ENCODE measurements around the gene VOPP1. TPM values are rescaled to one million over a fixed set of nuclear protein-coding genes. Genes with fewer than 3 reads are reported as not detected.

Gene VOPP1
- total and polyA plus RNA-seq, 8 donors, result 15.1 to 37.3 (median 19.2) TPM

DNA sequence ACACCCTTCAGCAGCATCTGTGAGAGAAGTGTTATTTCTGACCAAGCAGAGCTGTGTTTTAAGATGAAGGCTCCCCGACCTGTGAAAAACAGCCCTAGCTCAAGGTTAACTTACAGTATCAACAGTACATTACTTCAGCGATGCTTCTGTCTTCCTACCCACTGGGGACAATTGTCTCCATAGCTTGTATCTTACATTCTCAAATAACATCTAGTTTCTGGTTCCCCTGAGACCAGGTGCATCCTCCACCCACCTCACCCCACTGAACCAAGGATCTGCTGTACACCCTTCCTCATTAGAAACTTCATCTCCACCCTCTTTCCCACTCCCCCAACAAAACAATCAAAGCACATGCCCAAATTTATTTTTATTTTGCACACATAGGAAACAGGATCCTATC, 102.0 kb downstream of the VOPP1 start:
- DNase-seq (no peak), ATAC-seq (no peak), FAIRE-seq (no peak)
- intact Hi-C loops (cut with DNase I), result no loop called here
- H3K4me1 ChIP-seq, result no peaks in the 10 kb centered on the region
- H3K36me3 ChIP-seq, result no peaks in the 10 kb centered on the region
- H3K4me3 ChIP-seq, result no peak overlapping the region
- 91 to 98% methylated on average over 2 of the region's 2 CpGs for WGBS, 2 donors
- TF ChIP-seq, protein P1, sequence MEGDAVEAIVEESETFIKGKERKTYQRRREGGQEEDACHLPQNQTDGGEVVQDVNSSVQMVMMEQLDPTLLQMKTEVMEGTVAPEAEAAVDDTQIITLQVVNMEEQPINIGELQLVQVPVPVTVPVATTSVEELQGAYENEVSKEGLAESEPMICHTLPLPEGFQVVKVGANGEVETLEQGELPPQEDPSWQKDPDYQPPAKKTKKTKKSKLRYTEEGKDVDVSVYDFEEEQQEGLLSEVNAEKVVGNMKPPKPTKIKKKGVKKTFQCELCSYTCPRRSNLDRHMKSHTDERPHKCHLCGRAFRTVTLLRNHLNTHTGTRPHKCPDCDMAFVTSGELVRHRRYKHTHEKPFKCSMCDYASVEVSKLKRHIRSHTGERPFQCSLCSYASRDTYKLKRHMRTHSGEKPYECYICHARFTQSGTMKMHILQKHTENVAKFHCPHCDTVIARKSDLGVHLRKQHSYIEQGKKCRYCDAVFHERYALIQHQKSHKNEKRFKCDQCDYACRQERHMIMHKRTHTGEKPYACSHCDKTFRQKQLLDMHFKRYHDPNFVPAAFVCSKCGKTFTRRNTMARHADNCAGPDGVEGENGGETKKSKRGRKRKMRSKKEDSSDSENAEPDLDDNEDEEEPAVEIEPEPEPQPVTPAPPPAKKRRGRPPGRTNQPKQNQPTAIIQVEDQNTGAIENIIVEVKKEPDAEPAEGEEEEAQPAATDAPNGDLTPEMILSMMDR (IDR thresholded peaks at IDR 0.05), result no peak
- no peaks in the 10 kb centered on the region for H3K9me3 ChIP-seq
- H3K27me3 ChIP-seq, result no peaks in the 10 kb centered on the region
- H3K27ac ChIP-seq, result no peak overlapping the region

DNA sequence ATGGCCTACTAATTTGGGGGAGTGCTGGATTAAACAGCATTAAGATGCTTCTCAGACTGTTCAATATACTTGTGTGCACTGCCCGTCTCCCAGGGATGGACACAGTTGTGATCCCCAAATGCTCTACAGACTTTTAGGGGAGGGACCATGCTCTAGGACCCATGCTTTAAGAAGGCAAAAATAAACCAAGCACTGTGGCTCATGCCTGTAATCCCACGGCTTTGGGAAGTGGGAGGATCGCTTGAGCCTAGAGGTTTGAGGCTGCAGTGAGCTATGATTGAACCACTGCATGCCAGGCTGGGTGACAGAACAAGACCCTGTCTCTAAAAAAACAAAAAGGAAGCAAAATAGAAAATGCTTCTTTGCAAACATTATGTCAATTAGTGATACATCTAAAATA, 102.6 kb downstream of the VOPP1 start:
- Histone ChIP-seq H3K27ac (no peak overlapping the region), H3K4me1 (no peaks in the 10 kb centered on the region), H3K9me3 (no peaks in the 10 kb centered on the region), H3K27me3 (no peaks in the 10 kb centered on the region), H3K36me3 (no peaks in the 10 kb centered on the region), H3K4me3 (no peak overlapping the region)
- intact Hi-C loops (cut with DNase I), result no loop called here
- FAIRE-seq, result no peak
- TF ChIP-seq, protein P1 (IDR thresholded peaks at IDR 0.05), result no peak
- 64 to 84% methylated on average over 3 of the region's 3 CpGs for WGBS, 2 donors
- ATAC-seq, result no peak
- no peak for DNase-seq

DNA sequence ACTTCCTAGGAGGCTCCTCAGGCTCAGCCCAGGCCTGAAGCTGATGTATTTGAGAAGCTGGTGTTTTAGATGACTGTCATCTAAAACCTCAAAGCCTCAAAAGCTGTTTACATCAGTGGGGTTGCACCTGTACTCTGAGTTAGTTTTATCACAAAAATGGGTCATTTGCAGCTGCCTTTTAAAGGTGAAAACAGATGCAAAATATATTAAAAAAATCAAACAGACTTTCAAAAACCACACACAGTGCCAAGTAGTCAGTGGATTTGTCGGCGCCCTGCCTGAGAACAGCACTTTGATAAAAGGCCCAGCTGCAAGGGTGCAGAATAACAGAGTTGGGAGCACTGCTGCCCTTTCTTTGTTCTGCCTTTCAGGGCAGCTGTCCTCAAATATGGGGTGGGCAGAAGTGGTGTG, 103.0 kb downstream of the VOPP1 start:
- H3K27ac ChIP-seq, result no peak overlapping the region
- intact Hi-C loops (cut with DNase I), result no loop called here
- H3K9me3 ChIP-seq, result no peaks in the 10 kb centered on the region
- ATAC-seq, result no peak
- no peak for FAIRE-seq
- DNase-seq, result no peak
- TF ChIP-seq, protein P1 (IDR thresholded peaks at IDR 0.05), result no peak
- peaks cover 0 to 3% (median under 1%) of the 10 kb centered on the region in 3 donors for H3K36me3 ChIP-seq
- no peaks in the 10 kb centered on the region for H3K4me1 ChIP-seq
- 80 to 96% methylated on average over 2 of the region's 2 CpGs for WGBS, 2 donors
- H3K4me3 ChIP-seq, result no peak overlapping the region
- no peaks in the 10 kb centered on the region for H3K27me3 ChIP-seq

DNA sequence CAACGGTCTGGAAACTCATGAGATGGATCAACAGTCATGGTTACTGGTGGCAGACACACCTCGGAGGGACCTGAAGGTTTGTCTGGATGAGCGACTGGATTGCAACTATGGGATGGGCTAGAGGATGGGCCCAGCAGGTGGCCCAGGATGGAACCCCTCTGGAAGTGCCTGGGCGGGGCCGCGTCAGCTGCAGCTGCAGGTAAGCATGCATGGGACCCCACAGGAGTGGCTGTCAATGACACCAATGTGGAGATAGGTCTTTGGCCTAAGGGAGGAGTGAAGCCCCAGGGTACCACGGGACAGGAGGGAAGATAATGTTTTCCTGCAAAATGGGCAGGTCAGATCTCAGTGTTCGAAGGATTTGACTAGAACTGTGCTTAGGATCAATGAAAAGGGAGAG, 103.8 kb downstream of the VOPP1 start:
- TF ChIP-seq, protein P1 (IDR thresholded peaks at IDR 0.05), result no peak
- DNase-seq (no peak), ATAC-seq (no peak), FAIRE-seq (no peak)
- Histone ChIP-seq H3K4me3 (no peak overlapping the region), H3K36me3 (peaks cover 0 to 6% (median 5%) of the 10 kb centered on the region in 3 donors), H3K27ac (no peak overlapping the region), H3K9me3 (no peaks in the 10 kb centered on the region), H3K27me3 (no peaks in the 10 kb centered on the region), H3K4me1 (no peaks in the 10 kb centered on the region)
- WGBS, 2 donors, result 98 to 99% methylated on average over 8 of the region's 8 CpGs
- intact Hi-C loops (cut with DNase I), result no loop called here

DNA sequence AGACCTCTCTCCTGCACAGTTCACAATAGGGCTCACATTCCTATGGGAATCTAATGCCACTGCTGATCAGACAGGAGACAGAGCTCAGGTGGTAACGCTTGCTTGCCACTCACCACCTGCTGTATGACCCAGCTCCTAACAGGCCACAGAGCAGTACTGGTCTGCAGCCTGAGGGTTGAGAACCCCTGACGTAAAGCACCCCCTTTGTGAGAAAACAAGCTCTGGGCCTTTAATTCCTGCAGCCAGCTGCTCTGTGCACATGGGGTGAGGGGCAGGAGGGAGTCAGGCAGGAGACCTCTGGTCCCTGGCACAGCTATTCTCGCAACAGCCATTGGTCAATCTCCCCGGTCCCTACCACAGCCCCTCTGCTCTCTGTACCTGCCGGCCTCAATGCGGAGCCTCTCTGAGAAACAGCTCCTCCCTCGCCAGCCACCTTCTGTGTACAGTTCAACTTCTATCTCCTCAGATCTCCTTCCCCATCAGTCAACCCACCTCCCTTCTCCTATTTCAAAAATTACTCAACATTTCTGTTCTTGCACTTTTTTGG, 105.2 kb downstream of the VOPP1 start:
- FAIRE-seq, result no peak
- DNase-seq, result no peak
- Histone ChIP-seq H3K27me3 (no peaks in the 10 kb centered on the region), H3K27ac (no peak overlapping the region), H3K4me3 (no peak overlapping the region), H3K9me3 (no peaks in the 10 kb centered on the region), H3K4me1 (no peaks in the 10 kb centered on the region), H3K36me3 (peaks cover 0 to 6% (median 5%) of the 10 kb centered on the region in 3 donors)
- TF ChIP-seq, protein P1 (IDR thresholded peaks at IDR 0.05), result no peak
- 97 to 98% methylated on average over 7 of the region's 7 CpGs for WGBS, 2 donors
- intact Hi-C loops (cut with DNase I), result no loop called here
- no peak for ATAC-seq
